ENCODE measurements around the gene ZNF236.

- TF ChIP-seq, protein P1, sequence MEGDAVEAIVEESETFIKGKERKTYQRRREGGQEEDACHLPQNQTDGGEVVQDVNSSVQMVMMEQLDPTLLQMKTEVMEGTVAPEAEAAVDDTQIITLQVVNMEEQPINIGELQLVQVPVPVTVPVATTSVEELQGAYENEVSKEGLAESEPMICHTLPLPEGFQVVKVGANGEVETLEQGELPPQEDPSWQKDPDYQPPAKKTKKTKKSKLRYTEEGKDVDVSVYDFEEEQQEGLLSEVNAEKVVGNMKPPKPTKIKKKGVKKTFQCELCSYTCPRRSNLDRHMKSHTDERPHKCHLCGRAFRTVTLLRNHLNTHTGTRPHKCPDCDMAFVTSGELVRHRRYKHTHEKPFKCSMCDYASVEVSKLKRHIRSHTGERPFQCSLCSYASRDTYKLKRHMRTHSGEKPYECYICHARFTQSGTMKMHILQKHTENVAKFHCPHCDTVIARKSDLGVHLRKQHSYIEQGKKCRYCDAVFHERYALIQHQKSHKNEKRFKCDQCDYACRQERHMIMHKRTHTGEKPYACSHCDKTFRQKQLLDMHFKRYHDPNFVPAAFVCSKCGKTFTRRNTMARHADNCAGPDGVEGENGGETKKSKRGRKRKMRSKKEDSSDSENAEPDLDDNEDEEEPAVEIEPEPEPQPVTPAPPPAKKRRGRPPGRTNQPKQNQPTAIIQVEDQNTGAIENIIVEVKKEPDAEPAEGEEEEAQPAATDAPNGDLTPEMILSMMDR (IDR thresholded peaks at IDR 0.05; ENCODE audit: poor library complexity, severe bottlenecking), result no peak
- TF ChIP-seq POLR2AphosphoS5 (IDR thresholded peaks at IDR 0.05), result no peak
- TF ChIP-seq, protein P2, sequence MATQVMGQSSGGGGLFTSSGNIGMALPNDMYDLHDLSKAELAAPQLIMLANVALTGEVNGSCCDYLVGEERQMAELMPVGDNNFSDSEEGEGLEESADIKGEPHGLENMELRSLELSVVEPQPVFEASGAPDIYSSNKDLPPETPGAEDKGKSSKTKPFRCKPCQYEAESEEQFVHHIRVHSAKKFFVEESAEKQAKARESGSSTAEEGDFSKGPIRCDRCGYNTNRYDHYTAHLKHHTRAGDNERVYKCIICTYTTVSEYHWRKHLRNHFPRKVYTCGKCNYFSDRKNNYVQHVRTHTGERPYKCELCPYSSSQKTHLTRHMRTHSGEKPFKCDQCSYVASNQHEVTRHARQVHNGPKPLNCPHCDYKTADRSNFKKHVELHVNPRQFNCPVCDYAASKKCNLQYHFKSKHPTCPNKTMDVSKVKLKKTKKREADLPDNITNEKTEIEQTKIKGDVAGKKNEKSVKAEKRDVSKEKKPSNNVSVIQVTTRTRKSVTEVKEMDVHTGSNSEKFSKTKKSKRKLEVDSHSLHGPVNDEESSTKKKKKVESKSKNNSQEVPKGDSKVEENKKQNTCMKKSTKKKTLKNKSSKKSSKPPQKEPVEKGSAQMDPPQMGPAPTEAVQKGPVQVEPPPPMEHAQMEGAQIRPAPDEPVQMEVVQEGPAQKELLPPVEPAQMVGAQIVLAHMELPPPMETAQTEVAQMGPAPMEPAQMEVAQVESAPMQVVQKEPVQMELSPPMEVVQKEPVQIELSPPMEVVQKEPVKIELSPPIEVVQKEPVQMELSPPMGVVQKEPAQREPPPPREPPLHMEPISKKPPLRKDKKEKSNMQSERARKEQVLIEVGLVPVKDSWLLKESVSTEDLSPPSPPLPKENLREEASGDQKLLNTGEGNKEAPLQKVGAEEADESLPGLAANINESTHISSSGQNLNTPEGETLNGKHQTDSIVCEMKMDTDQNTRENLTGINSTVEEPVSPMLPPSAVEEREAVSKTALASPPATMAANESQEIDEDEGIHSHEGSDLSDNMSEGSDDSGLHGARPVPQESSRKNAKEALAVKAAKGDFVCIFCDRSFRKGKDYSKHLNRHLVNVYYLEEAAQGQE (IDR thresholded peaks at IDR 0.05; ENCODE audit: borderline replicate concordance), result no peak
Measured at GRCh38 chr18:76817888-76818611, 4.3 kb upstream of the ZNF236 start.

Data from neural cell (in vitro differentiated cells).